DND-41 (cell line): Measurements from ENCODE around the gene DUSP10.
A peak's percentile ranks its signal among the peaks of the same experiment; 100 is the strongest.

ENCODE experiments used
- ATAC-seq: fragments of 200-7000 bp; cut with Tn5 transposase; 3 replicates; pipeline ENCODE4 v1.9.1; 2021; ENCODE audit warnings: low read depth; ENCODE audit not compliant: insufficient read depth
- DNase-seq: peaks from one replicate; pipeline ENCODE4 v3.0.0-alpha.2; 2020
- H2AFZ ChIP-seq: 2 replicates; pipeline ENCODE4 v1.6.0; 2012; ENCODE audit warnings: low read depth, low read length
- H3K27ac ChIP-seq: 2 replicates; pipeline ENCODE4 v1.5.1; 2012; ENCODE audit warnings: low read length, inconsistent platforms
- H3K27me3 ChIP-seq: fragments of 200-600 bp; sonication (generic); 2 replicates; pipeline ENCODE4 v1.6.0; 2012; ENCODE audit warnings: low read length, mild to moderate bottlenecking, inconsistent platforms; ENCODE audit not compliant: insufficient read depth, poor library complexity
- H3K36me3 ChIP-seq: 2 replicates; pipeline ENCODE4 v1.5.1; 2012; ENCODE audit warnings: low read length, inconsistent platforms; ENCODE audit not compliant: insufficient read depth
- H3K4me1 ChIP-seq: 2 replicates; pipeline ENCODE4 v1.5.1; 2012; ENCODE audit warnings: mild to moderate bottlenecking, low read length; ENCODE audit not compliant: insufficient read depth
- H3K4me2 ChIP-seq: 2 replicates; pipeline ENCODE4 v1.6.0; 2012; ENCODE audit warnings: mild to moderate bottlenecking, moderate library complexity, low read length, inconsistent platforms; ENCODE audit not compliant: insufficient read depth
- H3K4me3 ChIP-seq, 2 experiments: fragments of 200-600 bp in 1 of 2; shearing (Covaris generic) in 1 of 2; 2 replicates each; pipeline ENCODE4 v1.5.1; 2012 to 2016; ENCODE audit warnings: inconsistent platforms in 2 of 2, low read length in 2 of 2, mild to moderate bottlenecking in 2 of 2, low read depth in 1 of 2, moderate library complexity in 1 of 2
- H3K79me2 ChIP-seq: 2 replicates; pipeline ENCODE4 v1.6.0; 2012; ENCODE audit warnings: low read length, inconsistent platforms; ENCODE audit not compliant: insufficient read depth
- H3K9ac ChIP-seq: 2 replicates; pipeline ENCODE4 v1.6.0; 2012; ENCODE audit warnings: low read depth, mild to moderate bottlenecking, inconsistent platforms, low read length, moderate library complexity
- H3K9me3 ChIP-seq: 2 replicates; pipeline ENCODE4 v1.5.1; 2012; ENCODE audit warnings: low read length, moderate library complexity, mild to moderate bottlenecking, inconsistent platforms; ENCODE audit not compliant: insufficient read depth, severe bottlenecking
- H4K20me1 ChIP-seq: 2 replicates; pipeline ENCODE4 v1.6.0; 2012; ENCODE audit warnings: low read length; ENCODE audit not compliant: insufficient read depth
- CTCF ChIP-seq: IDR thresholded peaks from 2 replicates; pipeline ENCODE4 v1.5.1; 2012; ENCODE audit warnings: borderline replicate concordance, low read length, moderate library complexity, mild to moderate bottlenecking; ENCODE audit not compliant: poor library complexity, severe bottlenecking; ENCODE audit errors: extremely low read depth
- EZH2 ChIP-seq: IDR thresholded peaks from 3 replicates; pipeline ENCODE4 v1.6.1; 2012; ENCODE audit warnings: borderline replicate concordance, low read depth, mild to moderate bottlenecking, moderate library complexity, low read length, inconsistent platforms; ENCODE audit not compliant: severe bottlenecking

DUSP10 gene

GRCh38 chr1:221704306-221704705, 37.6 kb downstream of the DUSP10 start:
- H3K27me3 ChIP-seq = no peaks in the 10 kb centered on the region
- H3K36me3 ChIP-seq = peaks cover 14% of the 10 kb centered on the region
- no peaks in the 10 kb centered on the region for H3K79me2 ChIP-seq
- no peak overlapping the region for H3K4me2 ChIP-seq
- H3K4me3 ChIP-seq = no peak overlapping the region
- TF ChIP-seq EZH2 = no peak
- no peak for TF ChIP-seq CTCF
- no peak for ATAC-seq
- peaks cover 35% of the 10 kb centered on the region for H3K4me1 ChIP-seq
- no peaks in the 10 kb centered on the region for H4K20me1 ChIP-seq
- H3K9me3 ChIP-seq = no peaks in the 10 kb centered on the region
- H3K27ac ChIP-seq = 0 out of 2 replicates have a peak overlapping the region, but pooled peaks have one; percentile 8
- H2AFZ ChIP-seq = no peak overlapping the region
- DNase-seq = no peak
- no peak overlapping the region for H3K9ac ChIP-seq

- no peak overlapping the region for H3K9ac ChIP-seq
- no peak overlapping the region for H3K27ac ChIP-seq
- ATAC-seq (no peak), DNase-seq (no peak)
- no peak overlapping the region for H3K4me3 ChIP-seq
- no peaks in the 10 kb centered on the region for H3K9me3 ChIP-seq
- no peak overlapping the region for H3K4me2 ChIP-seq
- H3K79me2 ChIP-seq = no peaks in the 10 kb centered on the region
- peaks cover 14% of the 10 kb centered on the region for H3K36me3 ChIP-seq
- H3K27me3 ChIP-seq = no peaks in the 10 kb centered on the region
- TF ChIP-seq CTCF = no peak
- TF ChIP-seq EZH2 = no peak
- H2AFZ ChIP-seq = no peak overlapping the region
- H3K4me1 ChIP-seq = peaks cover 9% of the 10 kb centered on the region
- H4K20me1 ChIP-seq = no peaks in the 10 kb centered on the region
These were observed 40.2 kb downstream of the DUSP10 start for GRCh38 chr1:221701570-221702186.

GRCh38 chr1:221700948-221701347, 40.9 kb downstream of the DUSP10 start:
- H2AFZ ChIP-seq = no peak overlapping the region
- peaks cover 11% of the 10 kb centered on the region for H3K36me3 ChIP-seq
- TF ChIP-seq CTCF (no peak), EZH2 (no peak)
- no peak overlapping the region for H3K27ac ChIP-seq
- no peaks in the 10 kb centered on the region for H3K27me3 ChIP-seq
- H4K20me1 ChIP-seq = no peaks in the 10 kb centered on the region
- H3K79me2 ChIP-seq = no peaks in the 10 kb centered on the region
- ATAC-seq (no peak), DNase-seq (no peak)
- no peak overlapping the region for H3K4me2 ChIP-seq
- no peak overlapping the region for H3K9ac ChIP-seq
- peaks cover 2% of the 10 kb centered on the region; the same call in 1 of the 2 replicates for H3K4me1 ChIP-seq
- H3K4me3 ChIP-seq = no peak overlapping the region
- no peaks in the 10 kb centered on the region for H3K9me3 ChIP-seq

- no peak for TF ChIP-seq CTCF
- no peak for TF ChIP-seq EZH2
- DNase-seq = no peak
- Histone ChIP-seq H2AFZ (no peak overlapping the region), H3K9me3 (no peaks in the 10 kb centered on the region), H4K20me1 (no peaks in the 10 kb centered on the region), H3K36me3 (peaks cover 7% of the 10 kb centered on the region), H3K79me2 (no peaks in the 10 kb centered on the region), H3K4me3 (no peak overlapping the region), H3K9ac (no peak overlapping the region), H3K27ac (no peak overlapping the region), H3K27me3 (no peaks in the 10 kb centered on the region), H3K4me1 (no peaks in the 10 kb centered on the region), H3K4me2 (no peak overlapping the region)
- ATAC-seq = no peak
These were observed 41.4 kb downstream of the DUSP10 start for GRCh38 chr1:221700536-221700935.
